ENCODE data around the gene CHPT1. TPM values are rescaled to one million over a fixed set of nuclear protein-coding genes. Genes with fewer than 3 reads are reported as not detected.
"Not testable (repeated sequence)": the region's sequence is repeated elsewhere in the genome, so short reads cannot be mapped to it uniquely, and the experiment has no call there.

The CHPT1 gene
- 23.4 and 29.9 TPM in 2 replicates for polyA plus RNA-seq (2014; cell fraction: cytosol; rRNA removed)
- 13.2 and 15.7 TPM in 2 replicates for polyA plus RNA-seq (2014; cell fraction: nucleus; rRNA removed)

DNA sequence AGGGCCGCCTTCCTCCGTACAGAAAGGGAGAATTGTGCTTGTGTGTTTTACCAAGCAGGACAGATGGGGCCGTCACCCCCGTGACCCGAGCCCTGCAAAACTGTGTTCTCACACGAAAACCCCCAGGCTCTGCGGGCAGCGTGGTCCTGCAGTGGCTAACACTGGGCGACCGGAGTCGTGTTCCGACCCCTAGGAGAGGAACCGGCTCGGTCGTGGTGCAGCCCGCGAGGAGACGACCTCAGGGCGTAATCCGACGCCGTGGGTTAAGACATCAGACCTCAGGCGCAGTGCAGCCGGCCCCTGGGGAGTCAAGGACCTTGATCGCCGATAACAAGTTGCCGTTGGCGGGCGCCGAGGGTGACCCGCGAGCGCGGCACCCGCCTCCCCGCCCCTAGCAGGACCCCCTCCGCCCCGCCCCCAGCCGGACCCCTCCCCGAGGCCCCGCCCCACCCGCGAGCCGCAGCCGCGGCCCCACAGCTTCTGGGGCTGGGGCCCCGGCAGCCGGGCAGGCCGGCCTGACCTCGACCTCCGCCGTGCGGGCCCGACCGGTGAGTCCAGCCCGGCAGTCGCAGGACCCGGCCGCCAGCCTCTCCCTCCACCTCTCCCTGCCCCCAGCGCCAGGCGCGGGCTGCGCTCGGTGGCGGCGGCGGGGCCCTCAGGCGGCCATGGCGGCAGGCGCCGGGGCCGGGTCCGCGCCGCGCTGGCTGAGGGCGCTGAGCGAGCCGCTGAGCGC is at the start of gene CHPT1:
TSS of gene CHPT1 (plus strand) at position 444 of the 733 bp plus-strand sequence. CDS start at position 666, 222 bp downstream.
- peak; percentile 85 for DNase-seq (ENCODE audit: low spot score)

DNA sequence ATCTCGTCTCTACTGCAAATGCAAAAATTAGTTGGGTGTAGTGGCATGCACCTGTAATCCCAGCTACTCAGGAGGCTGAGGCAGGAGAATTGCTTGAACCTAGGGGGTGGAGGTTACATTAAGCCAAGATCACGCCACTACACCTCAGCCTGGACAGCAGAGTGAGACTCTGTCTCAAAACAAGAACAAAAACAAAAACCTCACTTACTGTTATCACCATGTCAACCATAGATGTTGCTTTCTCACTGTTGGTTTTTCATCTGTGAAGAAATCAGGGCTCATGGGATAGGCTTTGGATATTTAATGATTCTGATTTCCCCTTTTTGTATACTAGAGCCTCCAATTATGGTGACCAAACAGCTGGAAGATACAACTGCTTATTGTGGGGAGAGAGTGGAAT is 49.7 kb upstream of the CHPT1 start:
- no peak for DNase-seq (ENCODE audit: low spot score)

DNA sequence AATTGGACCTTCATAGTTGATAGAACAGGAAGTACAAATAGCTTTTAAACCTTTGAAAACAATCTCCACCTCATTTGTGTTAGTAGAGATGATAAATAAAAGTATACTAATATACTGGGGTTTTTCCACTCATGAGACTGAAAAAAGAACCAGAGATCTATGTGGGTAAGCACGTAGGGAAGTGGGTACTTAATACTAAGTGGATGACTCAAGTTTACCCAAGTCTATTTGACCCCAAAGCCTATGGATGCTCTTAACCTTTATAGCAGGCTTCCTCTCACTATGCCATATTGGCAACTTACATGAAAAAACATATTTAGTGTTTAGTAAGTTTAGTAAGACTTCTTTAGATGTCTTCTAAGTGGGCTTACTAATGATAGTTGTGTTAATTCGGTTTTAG is 49.2 kb upstream of the CHPT1 start:
- DNase-seq (ENCODE audit: low spot score) = no peak

DNA sequence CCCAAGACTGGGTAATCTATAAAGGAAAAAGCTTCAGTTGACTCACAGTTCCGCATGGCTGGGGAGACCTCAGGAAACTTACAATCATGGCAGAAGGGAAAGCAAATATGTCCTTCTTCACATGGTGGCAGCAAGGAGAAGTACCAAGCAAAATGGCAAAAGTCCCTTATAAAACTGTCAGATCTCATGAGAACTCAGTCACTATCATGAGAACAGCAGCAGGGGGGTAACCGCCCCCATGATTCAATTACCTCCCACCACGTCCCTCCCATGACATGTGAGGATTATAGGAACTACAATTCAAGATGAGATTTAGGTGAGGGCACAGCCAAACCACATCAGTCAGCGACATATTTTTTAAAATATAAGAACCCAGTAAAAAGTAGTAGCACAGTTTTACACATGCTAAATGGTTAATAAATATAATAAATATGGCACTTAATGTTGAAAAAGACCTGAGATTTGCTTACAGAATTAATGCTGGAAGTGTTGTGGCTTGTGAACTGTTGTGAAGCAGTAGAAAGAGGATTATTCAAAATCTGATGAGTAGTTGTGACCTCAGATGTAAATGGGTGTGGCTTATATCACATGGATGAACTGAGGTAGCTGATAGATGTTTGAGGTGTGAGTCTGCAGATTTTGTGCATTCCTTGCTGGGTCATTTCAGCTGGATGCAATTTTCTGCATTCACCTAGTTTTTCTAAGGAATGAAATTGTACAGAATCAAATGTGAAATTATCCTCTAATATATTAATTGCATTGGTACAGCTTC is 46.9 kb upstream of the CHPT1 start:
- no peak for DNase-seq (ENCODE audit: low spot score)

DNA sequence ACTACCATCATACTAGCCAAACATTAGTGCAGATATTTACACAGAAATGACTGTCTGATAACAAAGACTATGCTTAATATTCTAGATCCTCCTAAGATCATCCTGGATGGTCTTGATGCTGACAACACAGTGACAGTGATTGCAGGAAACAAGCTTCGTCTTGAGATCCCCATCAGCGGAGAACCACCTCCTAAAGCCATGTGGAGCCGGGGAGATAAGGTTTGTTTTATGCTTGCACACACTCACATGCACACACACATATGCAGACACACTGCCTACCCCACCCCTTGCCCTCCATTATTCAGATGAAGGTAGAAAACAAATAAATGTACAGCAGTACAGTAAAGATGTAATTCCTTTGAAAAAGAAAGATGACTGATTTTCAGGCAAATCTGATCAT is 44.4 kb upstream of the CHPT1 start:
- DNase-seq (ENCODE audit: low spot score) = no peak

DNA sequence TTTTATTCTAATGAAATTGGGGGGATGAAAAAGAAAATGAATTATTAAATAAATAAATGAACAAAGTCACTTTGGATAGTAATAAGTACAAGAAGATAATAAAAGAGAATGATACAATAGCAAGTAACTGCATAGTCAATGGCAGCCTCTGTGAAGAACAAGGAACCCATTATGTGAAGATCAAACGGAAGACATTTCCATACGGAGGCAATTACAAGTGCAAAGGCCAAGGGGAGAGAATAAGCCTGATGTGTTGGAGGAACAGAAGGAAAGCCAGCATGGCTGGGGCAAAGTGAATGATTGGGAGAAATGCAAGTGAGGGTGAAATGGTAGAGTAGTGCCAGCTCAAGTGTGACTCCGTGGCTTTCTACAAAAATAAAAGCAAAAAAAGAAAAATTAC is 43.9 kb upstream of the CHPT1 start:
- DNase-seq (ENCODE audit: low spot score) = no peak

DNA sequence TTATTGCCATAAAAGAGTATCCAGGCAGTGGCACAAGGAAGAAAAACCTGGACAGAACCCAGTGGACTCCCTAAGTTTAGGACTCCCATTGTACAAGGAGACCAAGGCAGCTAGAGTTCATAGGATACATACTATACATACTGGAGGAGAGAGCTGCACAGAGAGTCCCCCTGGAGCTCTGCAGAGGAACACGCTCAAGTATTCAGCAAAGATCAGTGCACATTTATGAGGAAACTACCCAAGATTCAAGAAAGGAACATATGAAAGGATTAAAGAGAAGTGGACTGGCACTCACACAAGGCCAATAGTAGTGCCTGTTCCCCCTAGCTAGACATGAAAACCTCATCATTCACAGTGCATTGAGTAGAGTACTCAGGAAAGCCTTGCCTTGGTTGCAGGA is 43.0 kb upstream of the CHPT1 start:
- no peak for DNase-seq (ENCODE audit: low spot score)

DNA sequence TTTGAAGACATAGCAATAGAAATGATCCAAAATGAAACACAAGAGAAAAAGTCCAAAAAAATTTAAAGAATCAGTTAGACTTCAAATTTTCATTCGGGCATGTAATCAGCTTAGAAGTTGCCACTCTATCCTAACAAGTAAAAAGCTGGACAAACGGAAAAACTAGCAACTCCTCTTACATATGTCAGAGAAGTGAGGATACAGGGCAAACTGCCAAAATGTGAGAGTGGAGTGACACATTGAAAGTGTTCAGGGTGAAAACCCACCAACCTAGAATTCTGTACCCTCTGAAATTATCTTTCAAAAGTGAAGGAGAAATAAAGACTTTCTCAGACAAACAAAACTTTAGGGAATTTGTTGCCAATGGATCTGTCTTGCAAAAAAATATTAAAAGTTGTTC is 42.0 kb upstream of the CHPT1 start:
- DNase-seq (ENCODE audit: low spot score) = no peak

DNA sequence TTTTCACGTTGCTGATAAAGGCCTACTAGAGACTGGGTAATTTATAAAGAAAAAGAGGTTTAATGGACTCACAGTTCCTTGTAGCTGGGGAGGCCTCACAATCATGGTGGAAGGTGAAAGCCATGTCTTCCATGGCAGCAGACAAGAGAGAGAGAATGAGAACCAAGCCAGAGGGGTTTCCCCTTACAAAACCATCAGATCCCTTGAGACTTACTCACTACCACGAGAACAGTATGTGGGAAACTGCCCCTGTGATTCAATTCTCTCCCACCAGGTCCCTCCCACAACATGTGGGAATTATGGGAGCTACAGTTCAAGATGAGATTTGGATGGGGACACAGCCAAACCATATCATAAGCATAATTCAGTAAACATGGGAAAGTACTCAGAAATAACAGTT is 36.8 kb upstream of the CHPT1 start:
- DNase-seq (ENCODE audit: low spot score) = not testable (repeated sequence)

DNA sequence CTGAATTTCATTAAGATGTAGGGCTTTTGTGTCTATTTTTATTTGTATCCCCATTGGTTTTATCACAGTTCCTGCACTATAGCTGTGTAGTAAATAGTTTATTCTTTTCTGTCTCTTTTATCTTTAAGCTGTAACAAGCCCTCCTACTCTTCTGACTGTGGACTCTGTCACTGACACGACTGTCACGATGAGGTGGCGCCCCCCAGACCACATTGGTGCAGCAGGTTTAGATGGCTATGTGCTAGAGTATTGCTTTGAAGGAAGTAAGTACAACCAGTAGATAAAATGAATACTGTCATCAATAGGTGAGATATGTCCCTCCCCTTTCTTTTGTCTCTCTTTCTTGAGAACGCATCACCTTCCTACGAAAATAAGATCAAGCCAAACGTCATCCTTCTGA is 34.1 kb upstream of the CHPT1 start:
- DNase-seq (ENCODE audit: low spot score) = no peak

DNA sequence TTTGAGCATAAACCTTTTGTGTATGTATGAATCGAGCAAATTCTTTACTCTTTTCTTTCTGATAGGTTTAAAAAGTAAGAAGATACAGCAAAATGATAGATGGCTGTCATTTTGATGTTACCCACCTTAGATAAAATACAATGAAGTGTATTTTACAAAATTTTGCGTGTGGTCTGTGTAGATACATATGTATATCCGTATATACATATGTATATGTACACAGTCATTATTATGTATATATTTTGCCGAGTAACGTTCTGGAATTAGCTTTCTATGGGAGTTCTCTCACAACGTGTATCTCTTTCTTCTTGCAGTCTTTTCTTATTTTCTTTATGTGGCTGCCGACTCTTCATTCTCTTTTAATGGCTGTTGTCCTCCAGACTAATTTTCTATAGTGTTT is 32.4 kb upstream of the CHPT1 start:
- no peak for DNase-seq (ENCODE audit: low spot score)

DNA sequence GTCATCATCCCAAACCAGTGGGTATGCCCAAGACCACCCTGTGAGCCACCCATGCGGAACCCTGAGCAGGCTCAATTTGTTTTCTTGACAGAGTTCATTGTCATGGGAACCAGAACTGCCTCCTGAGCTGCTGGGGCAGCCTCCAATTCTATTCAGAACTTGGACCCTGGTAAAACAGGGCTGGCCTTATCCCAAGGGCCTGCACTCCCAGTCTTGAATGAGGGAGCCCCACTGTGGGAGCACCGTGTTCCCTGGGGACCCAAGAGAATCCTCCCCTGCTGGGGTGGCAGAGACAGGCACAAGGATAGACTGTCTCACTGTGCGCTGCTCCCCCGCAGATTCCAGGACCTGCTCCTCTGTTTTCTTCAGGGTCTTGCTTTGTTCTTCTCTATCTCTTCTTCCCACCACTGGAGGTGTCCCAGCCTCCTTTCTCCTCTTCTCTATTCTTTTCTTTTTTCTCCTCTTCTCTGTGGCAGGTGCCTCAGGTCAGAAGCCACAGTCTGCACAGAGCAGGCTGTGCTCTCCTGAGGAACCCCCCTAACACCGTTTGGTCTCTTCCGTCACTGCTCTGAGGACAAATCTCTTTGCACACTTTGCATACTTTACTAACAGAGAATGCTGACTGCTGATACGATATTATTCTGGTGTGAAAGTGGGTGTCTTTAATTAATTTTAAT is 31.2 kb upstream of the CHPT1 start:
- DNase-seq (ENCODE audit: low spot score) = no peak

DNA sequence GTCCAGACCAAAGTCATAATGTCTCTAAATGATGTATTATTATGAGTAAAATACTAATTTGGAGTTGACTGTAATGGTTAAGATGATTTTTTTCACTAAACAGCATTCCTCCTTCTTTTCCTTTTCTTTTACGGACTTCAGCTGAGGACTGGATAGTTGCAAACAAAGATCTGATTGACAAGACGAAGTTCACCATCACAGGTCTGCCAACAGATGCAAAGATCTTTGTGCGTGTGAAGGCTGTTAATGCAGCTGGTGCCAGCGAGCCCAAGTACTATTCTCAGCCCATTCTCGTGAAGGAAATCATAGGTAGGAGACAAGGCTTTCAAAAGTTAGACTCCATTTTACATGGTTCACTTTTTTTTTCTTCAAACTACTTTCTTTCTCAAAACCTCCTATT is 29.8 kb upstream of the CHPT1 start:
- DNase-seq (ENCODE audit: low spot score) = no peak

DNA sequence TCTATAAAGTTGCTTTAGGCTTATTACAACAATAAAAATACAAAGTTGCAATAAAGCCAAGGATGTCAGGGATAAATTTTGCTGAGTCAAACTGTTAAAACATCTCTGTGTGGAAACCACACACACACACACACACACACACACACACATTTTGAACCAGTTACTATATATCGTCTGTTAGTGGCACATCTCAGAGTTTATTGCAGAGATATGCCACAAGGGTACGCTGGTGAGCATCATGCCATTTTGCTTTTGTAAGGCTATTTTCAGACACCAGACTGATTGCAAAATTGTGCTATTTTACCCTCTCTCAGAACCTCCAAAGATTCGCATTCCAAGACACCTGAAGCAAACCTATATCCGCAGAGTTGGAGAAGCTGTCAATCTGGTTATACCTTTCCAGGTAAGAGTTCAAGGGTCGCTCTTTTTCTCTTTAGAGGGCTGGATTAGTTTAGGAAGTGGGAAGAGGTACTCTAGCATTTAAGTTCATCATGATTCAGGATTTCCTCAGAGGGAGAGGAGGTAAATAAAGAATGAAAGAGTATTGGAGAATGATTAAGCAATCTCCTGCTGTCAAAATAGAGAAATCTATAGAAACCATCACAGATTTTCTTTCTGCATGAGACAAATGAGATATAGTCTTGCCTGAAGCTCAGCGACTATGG is 27.3 kb upstream of the CHPT1 start:
- no peak for DNase-seq (ENCODE audit: low spot score)

DNA sequence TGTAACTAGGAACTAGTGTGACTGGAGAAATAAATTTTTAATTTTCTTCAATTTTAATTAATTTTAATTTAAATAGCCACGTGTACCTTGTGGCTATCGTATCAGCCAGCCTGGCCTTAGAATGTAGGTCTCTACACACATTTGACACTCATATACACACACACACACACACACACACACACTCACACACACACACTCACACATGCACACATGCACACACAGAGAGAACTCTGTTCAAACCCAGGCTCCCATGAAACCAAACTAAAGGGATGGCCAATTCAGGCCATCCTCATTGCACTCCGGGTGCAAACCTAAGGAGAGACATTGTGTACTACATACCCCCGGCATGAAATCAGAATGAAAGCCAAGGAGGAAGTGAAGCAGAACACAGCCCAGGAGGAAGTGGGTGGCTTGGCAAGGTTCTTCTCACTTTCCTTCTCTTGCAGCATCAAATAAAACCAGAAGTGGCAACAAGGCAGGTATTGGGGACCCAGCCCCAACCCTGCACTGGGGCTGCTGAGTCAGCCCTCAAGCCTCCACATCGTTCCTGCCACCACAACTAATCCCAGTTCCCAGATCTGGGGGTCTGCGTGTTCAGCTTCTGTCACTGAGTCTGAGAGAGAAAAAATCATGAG is 26.2 kb upstream of the CHPT1 start:
- no peak for DNase-seq (ENCODE audit: low spot score)

DNA sequence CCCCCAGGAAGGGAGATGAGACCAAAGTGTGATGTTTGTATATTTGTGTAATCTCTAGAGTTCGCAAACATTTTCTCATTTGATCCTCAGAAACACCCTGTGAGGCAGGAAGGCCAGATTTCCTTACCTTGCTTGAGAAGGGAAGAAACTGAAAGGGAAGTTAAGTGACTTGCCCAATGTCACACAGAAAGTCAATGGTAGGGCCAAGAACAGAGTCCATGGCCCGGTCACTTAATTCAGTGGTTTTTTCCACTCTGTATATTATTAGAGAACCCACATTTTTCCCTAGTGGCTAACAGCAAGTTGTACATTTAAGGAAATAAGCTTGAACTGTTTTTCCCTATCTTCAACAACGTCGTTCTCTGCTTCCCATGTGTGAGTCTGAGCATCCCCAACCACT is 25.6 kb upstream of the CHPT1 start:
- DNase-seq (ENCODE audit: low spot score) = no peak

DNA sequence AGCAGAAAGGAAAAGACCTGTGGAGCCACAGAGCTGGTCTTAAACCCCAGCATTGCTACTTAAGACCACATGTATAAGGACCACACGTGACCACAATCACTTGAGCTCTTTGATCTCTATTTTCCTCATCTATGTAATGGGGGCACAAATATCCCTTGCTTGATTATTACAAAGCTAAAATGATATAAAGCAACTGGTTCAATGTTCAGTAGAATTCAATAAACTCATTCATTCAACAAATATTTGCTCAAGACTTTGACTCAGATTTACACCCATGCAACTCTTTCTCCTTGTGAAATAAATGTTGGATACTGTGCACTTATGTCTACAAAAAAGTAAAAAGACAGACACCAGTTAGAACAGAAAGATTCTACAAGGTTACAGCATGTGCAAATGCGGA is 21.9 kb upstream of the CHPT1 start:
- DNase-seq (ENCODE audit: low spot score) = no peak

DNA sequence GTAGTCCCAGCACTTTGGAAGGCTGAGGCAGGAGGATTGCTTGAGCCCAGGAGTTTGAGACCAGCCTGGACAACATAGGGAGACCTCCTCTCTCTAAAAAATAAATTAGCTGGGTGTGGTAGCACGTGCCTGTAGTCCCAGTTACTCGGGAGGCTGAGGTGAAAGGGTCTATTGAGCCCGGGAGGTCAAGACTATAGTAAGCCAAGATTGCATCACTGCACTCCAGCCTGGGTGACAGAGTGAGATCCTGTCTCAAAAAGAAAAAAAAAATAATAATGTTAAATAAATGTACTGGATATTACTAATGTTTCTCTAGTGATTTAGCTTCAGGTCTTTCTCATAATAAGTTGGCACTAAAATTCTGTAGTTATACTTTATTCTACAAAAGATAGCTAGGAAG is 20.9 kb upstream of the CHPT1 start:
- DNase-seq (ENCODE audit: low spot score) = not testable (repeated sequence)

DNA sequence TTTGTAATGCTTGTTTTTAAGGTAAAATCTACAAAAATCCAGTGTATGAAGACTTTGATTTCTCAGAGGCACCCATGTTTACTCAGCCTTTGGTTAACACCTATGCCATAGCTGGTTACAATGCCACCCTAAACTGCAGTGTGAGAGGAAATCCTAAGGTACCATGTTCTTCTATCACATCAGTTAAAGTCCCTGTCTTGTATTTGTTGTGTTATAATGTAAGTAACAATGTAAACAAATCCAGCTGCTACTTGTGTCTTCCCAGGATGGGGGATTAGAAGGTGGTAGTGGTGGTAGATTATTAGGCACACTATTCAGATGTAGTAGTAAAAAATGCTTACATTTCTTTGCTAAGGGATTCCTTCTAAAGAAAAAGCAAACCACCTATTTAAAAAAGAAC is 19.4 kb upstream of the CHPT1 start:
- no peak for DNase-seq (ENCODE audit: low spot score)

DNA sequence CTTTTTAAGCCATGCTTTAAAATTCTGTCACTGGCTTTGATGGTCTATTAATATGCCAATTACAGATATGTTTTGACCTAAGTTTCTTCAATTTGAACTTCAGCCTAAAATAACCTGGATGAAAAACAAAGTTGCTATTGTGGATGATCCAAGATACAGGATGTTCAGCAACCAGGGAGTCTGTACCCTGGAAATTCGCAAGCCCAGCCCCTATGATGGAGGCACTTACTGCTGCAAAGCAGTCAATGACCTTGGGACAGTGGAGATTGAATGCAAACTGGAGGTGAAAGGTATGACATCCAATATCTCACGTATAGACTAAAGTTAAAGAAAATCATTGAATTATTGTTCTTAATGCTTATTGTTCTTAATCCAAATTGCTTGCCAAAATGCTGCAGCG is 17.2 kb upstream of the CHPT1 start:
- DNase-seq (ENCODE audit: low spot score) = no peak

DNA sequence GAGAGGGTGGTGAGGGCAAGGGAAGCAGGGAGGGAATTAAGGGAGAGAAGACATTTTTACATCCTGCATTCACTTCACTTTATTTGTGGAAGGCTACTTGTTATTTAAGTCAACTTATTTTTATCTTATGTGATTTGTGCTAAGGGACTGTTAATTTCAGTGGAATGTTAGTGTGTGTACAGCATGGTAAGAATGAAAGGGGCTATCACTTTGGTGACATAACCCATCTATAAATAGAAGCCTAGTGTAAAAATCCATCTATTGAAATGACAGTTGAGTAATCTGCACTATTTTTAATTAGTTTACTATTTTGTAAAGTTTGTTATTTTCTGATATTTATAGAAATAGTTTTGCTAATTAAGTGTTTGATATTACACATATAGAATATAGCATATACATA is 16.8 kb upstream of the CHPT1 start:
- no peak for DNase-seq (ENCODE audit: low spot score)

All from SK-N-DZ (cell line).